ENCODE measurements around the gene CARMIL3.
"Not testable (repeated sequence)": the region's sequence is repeated elsewhere in the genome, so short reads cannot be mapped to it uniquely, and the experiment has no call there.

CARMIL3 gene

GRCh38 chr14:24037658-24038037 is 14.2 kb upstream of the CARMIL3 start:
- no peak for DNase-seq

- DNase-seq = no peak
These were observed 13.1 kb upstream of the CARMIL3 start for GRCh38 chr14:24038686-24039085.

GRCh38 chr14:24040692-24041091 is 11.1 kb upstream of the CARMIL3 start:
- no peak for DNase-seq

- DNase-seq = no peak
These were observed 9.1 kb upstream of the CARMIL3 start for GRCh38 chr14:24042746-24043145.

GRCh38 chr14:24049002-24049401 is 2.8 kb upstream of the CARMIL3 start:
- not testable (repeated sequence) for DNase-seq

GRCh38 chr14:24050753-24051152 is 1.1 kb upstream of the CARMIL3 start:
- DNase-seq = not testable (repeated sequence)

- no peak for DNase-seq
These were observed 527 bp upstream of the CARMIL3 start for GRCh38 chr14:24051176-24051788.

- DNase-seq = no peak
These were observed 1.1 kb downstream of the CARMIL3 start for GRCh38 chr14:24052656-24053547.

GRCh38 chr14:24053548-24054323 is 1.9 kb downstream of the CARMIL3 start:
- no peak for DNase-seq

GRCh38 chr14:24054324-24054641 is 2.5 kb downstream of the CARMIL3 start:
- DNase-seq = no peak

GRCh38 chr14:24054646-24055045 is 2.8 kb downstream of the CARMIL3 start:
- no peak for DNase-seq

GRCh38 chr14:24055971-24056799 is 4.4 kb downstream of the CARMIL3 start:
- DNase-seq = no peak

- no peak for DNase-seq
These were observed 5.0 kb downstream of the CARMIL3 start for GRCh38 chr14:24056800-24057184.

GRCh38 chr14:24057271-24057670 is 5.5 kb downstream of the CARMIL3 start:
- no peak for DNase-seq

- no peak for DNase-seq
These were observed 6.1 kb downstream of the CARMIL3 start for GRCh38 chr14:24057867-24058259.

GRCh38 chr14:24058260-24058950 is 6.6 kb downstream of the CARMIL3 start:
- DNase-seq = peak; percentile 67

GRCh38 chr14:24058951-24059475 is 7.2 kb downstream of the CARMIL3 start:
- no peak for DNase-seq

GRCh38 chr14:24059841-24060388 is 8.1 kb downstream of the CARMIL3 start:
- DNase-seq = no peak

- DNase-seq = no peak
These were observed 8.6 kb downstream of the CARMIL3 start for GRCh38 chr14:24060443-24060842.

- DNase-seq = no peak
These were observed 9.4 kb downstream of the CARMIL3 start for GRCh38 chr14:24060984-24061913.
